BJ (cell line): Measurements from ENCODE around the gene IFNA2. TPM values are rescaled to one million over a fixed set of nuclear protein-coding genes. Genes with fewer than 3 reads are reported as not detected.

Experiments
- CTCF ChIA-PET: fragments of 350-600 bp; formaldehyde crosslinking; extraction: SDS; loops from one replicate; lab custom pipeline; 2021; ENCODE audit warnings: antibody characterized with exemption, inconsistent platforms; lab: Yijun Ruan, JAX
- POLR2A ChIA-PET: fragments of 300-600 bp; sonication (Branson Sonifier 250); formaldehyde crosslinking; extraction: SDS; loops from one replicate; lab custom pipeline; 2021; ENCODE audit warnings: antibody characterized with exemption; lab: Charles Lee
- DNase-seq: peaks from one replicate; pipeline ENCODE4 v3.0.0-alpha.2; 2011; ENCODE audit warnings: low read depth
- H3K27me3 ChIP-seq: 2 replicates; pipeline ENCODE4 v1.6.0; 2011; ENCODE audit warnings: low read length; ENCODE audit not compliant: control insufficient read depth, insufficient read depth
- H3K36me3 ChIP-seq: 2 replicates; pipeline ENCODE4 v1.5.1; 2011; ENCODE audit warnings: low read length; ENCODE audit not compliant: control insufficient read depth, insufficient read depth
- H3K4me3 ChIP-seq: 2 replicates; pipeline ENCODE4 v1.5.1; 2011; ENCODE audit warnings: low read depth, mild to moderate bottlenecking, control low read depth, low read length
- CTCF ChIP-seq: IDR thresholded peaks from 2 replicates; pipeline ENCODE4 v1.5.1; 2011; ENCODE audit warnings: low read depth, mild to moderate bottlenecking, control low read depth, inconsistent platforms, low read length, moderate library complexity; ENCODE audit not compliant: insufficient read depth
- polyA plus RNA-seq: library from polyadenylated mRNA; depleted of rRNA; stranded (reverse); fragments of >200 nt; gene quantifications from 2 replicates; pipeline ENCODE4 v1.2.3, GENCODE V29; 2011; rRNA removed

The IFNA2 gene
- polyA plus RNA-seq, 1 experiment = not detected

DNA sequence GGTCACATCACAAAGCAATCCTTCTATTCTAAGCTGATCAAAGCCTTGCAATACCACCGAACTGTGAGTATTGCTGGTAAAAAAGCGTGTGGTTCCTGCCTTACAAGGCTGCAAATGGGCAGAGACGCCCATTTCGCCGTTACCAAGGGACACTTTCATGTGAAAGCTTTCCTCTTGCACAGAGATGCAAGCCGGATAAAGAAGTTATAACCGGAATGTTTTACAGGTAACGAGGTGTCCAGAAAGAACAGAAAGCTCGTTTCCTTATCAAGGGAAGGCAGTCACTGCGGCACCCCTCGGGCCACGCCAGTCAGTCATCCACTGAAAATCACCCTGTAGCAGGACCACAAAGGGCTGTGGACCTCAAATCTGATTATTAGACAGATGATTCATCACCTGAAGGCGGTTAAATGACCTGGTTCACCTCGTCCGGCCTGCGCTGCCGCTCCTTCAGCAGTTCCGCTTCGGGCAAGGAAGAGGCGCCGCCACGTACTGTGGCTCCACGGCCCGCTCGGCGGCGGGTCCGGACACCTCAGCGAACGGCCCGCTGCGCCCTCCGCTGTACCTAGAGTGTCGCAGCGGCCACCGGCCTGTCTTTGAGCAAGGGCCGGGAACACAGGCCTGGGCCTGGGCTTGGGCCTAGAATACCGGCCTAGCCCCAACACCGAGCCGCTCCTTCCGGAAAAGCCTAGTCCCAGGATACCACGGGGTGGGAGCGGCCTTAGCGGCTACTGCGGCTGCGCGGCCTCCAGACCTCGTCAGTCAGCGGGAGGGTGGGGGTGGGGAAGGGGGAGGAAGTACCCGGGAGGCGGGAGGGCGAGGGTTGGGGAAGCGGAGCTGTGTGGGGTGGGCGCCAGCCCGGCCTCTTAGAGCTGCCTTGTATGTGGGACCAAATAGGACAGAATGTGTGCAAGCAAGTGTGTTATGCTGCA, 50.2 kb downstream of the IFNA2 start, which contains the start of gene KLHL9:
Gene KLHL9, minus strand, starts transcription at position 704 of the 932 bp plus-strand sequence. Its CDS starts 545 bp downstream, at position 159.
- Histone ChIP-seq H3K4me3 (peak within 1 kb of the TSS; percentile 66), H3K27me3 (no peaks in the 10 kb centered on the region; the same call in 1 of the 2 replicates), H3K36me3 (no peaks in the 10 kb centered on the region; the same call in 1 of the 2 replicates)
- ChIA-PET CTCF (interaction anchor here (0.6 to 1.9 kb wide), 11 partner anchors 9 to 819 kb away, joined by 3 to 7 read pairs (median 3); no protein-coding TSS in a partner anchor), POLR2A (interaction anchor here (0.5 to 0.6 kb wide), 2 partner anchors 8 to 83 kb away, joined by 3 to 6 read pairs; no protein-coding TSS in a partner anchor)
- DNase-seq = peak; percentile 49
- no peak for TF ChIP-seq CTCF

Other genes with a start within 250 kb of the IFNA2 start
- gene IFNW1, start 243.6 kb downstream of the IFNA2 start, polyA plus RNA-seq = not detected in 2 replicates
- not detected in 2 replicates for gene IFNA21, start 218.7 kb downstream of the IFNA2 start, polyA plus RNA-seq
- gene IFNA4, start 197.8 kb downstream of the IFNA2 start, polyA plus RNA-seq = not detected in 2 replicates
- gene IFNA7, start 183.2 kb downstream of the IFNA2 start, polyA plus RNA-seq = not detected in 2 replicates
- not detected in 2 replicates for gene IFNA10, start 178.3 kb downstream of the IFNA2 start, polyA plus RNA-seq
- not detected in 2 replicates for gene IFNA16, start 168.1 kb downstream of the IFNA2 start, polyA plus RNA-seq
- gene IFNA17, start 157.2 kb downstream of the IFNA2 start, polyA plus RNA-seq = not detected in 2 replicates
- not detected in 2 replicates for gene IFNA14, start 145.4 kb downstream of the IFNA2 start, polyA plus RNA-seq
- not detected in 2 replicates for gene IFNA5, start 80.1 kb downstream of the IFNA2 start, polyA plus RNA-seq
- 14.4 and 25.9 TPM in 2 replicates for gene KLHL9, start 50.0 kb downstream of the IFNA2 start, polyA plus RNA-seq
- not detected in 2 replicates for gene IFNA6, start 34.5 kb downstream of the IFNA2 start, polyA plus RNA-seq
- not detected in 2 replicates for gene IFNA13, start 17.3 kb downstream of the IFNA2 start, polyA plus RNA-seq
- gene IFNA8, start 23.7 kb upstream of the IFNA2 start, polyA plus RNA-seq = not detected in 2 replicates
- not detected in 2 replicates for gene IFNA1, start 55.0 kb upstream of the IFNA2 start, polyA plus RNA-seq
- 0.28 and 0.69 TPM in 2 replicates for gene IFNE, start 96.9 kb upstream of the IFNA2 start, polyA plus RNA-seq